ENCODE data around the gene INTU.

DNA sequence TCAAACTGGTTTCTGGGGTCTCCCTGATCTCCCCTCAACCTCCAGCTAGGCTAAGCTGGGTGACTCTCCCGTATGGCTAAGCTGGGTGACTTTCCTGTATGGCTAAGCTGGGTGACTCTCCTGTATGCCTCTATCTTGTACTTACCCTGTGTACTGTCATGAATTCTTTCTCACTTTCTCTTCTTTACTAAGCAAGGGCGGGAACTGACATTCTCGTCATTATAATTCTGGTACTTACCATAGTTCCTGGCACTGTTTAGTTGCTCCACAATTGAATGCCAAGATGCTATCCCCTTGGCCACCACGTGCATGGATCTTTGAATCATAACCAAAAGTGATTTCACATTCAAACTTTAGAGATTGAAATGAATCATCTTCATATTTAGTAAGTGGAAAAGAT, 8.8 kb downstream of the INTU start:
- TF ChIP-seq, protein P1, sequence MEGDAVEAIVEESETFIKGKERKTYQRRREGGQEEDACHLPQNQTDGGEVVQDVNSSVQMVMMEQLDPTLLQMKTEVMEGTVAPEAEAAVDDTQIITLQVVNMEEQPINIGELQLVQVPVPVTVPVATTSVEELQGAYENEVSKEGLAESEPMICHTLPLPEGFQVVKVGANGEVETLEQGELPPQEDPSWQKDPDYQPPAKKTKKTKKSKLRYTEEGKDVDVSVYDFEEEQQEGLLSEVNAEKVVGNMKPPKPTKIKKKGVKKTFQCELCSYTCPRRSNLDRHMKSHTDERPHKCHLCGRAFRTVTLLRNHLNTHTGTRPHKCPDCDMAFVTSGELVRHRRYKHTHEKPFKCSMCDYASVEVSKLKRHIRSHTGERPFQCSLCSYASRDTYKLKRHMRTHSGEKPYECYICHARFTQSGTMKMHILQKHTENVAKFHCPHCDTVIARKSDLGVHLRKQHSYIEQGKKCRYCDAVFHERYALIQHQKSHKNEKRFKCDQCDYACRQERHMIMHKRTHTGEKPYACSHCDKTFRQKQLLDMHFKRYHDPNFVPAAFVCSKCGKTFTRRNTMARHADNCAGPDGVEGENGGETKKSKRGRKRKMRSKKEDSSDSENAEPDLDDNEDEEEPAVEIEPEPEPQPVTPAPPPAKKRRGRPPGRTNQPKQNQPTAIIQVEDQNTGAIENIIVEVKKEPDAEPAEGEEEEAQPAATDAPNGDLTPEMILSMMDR (IDR thresholded peaks at IDR 0.05), result no peak
- no peak for TF ChIP-seq POLR2AphosphoS5 (IDR thresholded peaks at IDR 0.05; ENCODE audit: low read depth, low read length)
- no peak for TF ChIP-seq SIN3A (IDR thresholded peaks at IDR 0.05; ENCODE audit: borderline replicate concordance, insufficient read depth, low read depth, low read length)
- no peak for TF ChIP-seq REST (IDR thresholded peaks at IDR 0.05; ENCODE audit: insufficient read depth in 1 of 2, low read depth in 2 of 2, low read length in 1 of 2)
- no peak for TF ChIP-seq TCF7L2 (IDR thresholded peaks at IDR 0.05; ENCODE audit: low read depth, low read length)

All from Panc1 (cell line).